ENCODE measurements around the gene OPRPN.

Gene OPRPN

GRCh38 chr4:70372760-70373159 is 25.0 kb upstream of the OPRPN start:
- no peak for ATAC-seq

GRCh38 chr4:70380578-70380977 is 17.2 kb upstream of the OPRPN start:
- no peak for ATAC-seq
- TF ChIP-seq SNAI2 (CRISPR knock-in tag; IDR thresholded peaks at IDR 0.05) (no peak), BACH2 (CRISPR knock-in tag; IDR thresholded peaks at IDR 0.05; ENCODE audit: borderline replicate concordance) (no peak), PATZ1 (CRISPR knock-in tag; IDR thresholded peaks at IDR 0.05; ENCODE audit: borderline replicate concordance) (no peak), RARB (CRISPR knock-in tag; IDR thresholded peaks at IDR 0.05) (no peak), CSDC2 (CRISPR knock-in tag; IDR thresholded peaks at IDR 0.05) (no peak), TOX (CRISPR knock-in tag; IDR thresholded peaks at IDR 0.05; ENCODE audit: borderline replicate concordance) (no peak)

More at GRCh38 chr4:70372760-70373159, 25.0 kb upstream of the OPRPN start:
- no peak for TF ChIP-seq SNAI2 (CRISPR knock-in tag; IDR thresholded peaks at IDR 0.05)
- TF ChIP-seq TCF4 (CRISPR knock-in tag; IDR thresholded peaks at IDR 0.05; ENCODE audit: borderline replicate concordance), result no peak
- TF ChIP-seq ZNF565 (CRISPR knock-in tag; conservative IDR thresholded peaks at IDR 0.05; ENCODE audit: low read depth), result no peak
- no peak for TF ChIP-seq ZNF70 (CRISPR knock-in tag; IDR thresholded peaks at IDR 0.05)
- no peak for TF ChIP-seq ZFP30 (CRISPR knock-in tag; IDR thresholded peaks at IDR 0.05)
- no peak for TF ChIP-seq PPARA (CRISPR knock-in tag; IDR thresholded peaks at IDR 0.05; ENCODE audit: borderline replicate concordance)
- no peak for TF ChIP-seq POU6F1 (CRISPR knock-in tag; IDR thresholded peaks at IDR 0.05; ENCODE audit: borderline replicate concordance, low read depth)
- no peak for TF ChIP-seq GLIS3 (CRISPR knock-in tag; IDR thresholded peaks at IDR 0.05)
- TF ChIP-seq CSRNP3 (CRISPR knock-in tag; IDR thresholded peaks at IDR 0.05), result no peak
- TF ChIP-seq ZFP3 (CRISPR knock-in tag; IDR thresholded peaks at IDR 0.05), result no peak
- no peak for TF ChIP-seq ARNTL (CRISPR knock-in tag; IDR thresholded peaks at IDR 0.05; ENCODE audit: borderline replicate concordance, low read depth)
- TF ChIP-seq ESRRG (CRISPR knock-in tag; IDR thresholded peaks at IDR 0.05), result no peak
- no peak for TF ChIP-seq ZNF8 (CRISPR knock-in tag; IDR thresholded peaks at IDR 0.05)
- TF ChIP-seq RARB (CRISPR knock-in tag; IDR thresholded peaks at IDR 0.05), result no peak
- TF ChIP-seq CSDC2 (CRISPR knock-in tag; IDR thresholded peaks at IDR 0.05), result no peak
- TF ChIP-seq TOX (CRISPR knock-in tag; IDR thresholded peaks at IDR 0.05; ENCODE audit: borderline replicate concordance), result no peak
- no peak for TF ChIP-seq ISL1 (CRISPR knock-in tag; IDR thresholded peaks at IDR 0.05)
- no peak for TF ChIP-seq TSHZ2 (CRISPR knock-in tag; IDR thresholded peaks at IDR 0.05)

- no peak for ATAC-seq
- no peak for TF ChIP-seq TOX (CRISPR knock-in tag; IDR thresholded peaks at IDR 0.05; ENCODE audit: borderline replicate concordance)
- TF ChIP-seq TSHZ2 (CRISPR knock-in tag; IDR thresholded peaks at IDR 0.05), result no peak
- no peak for TF ChIP-seq ZC3H10 (CRISPR knock-in tag; IDR thresholded peaks at IDR 0.05)
- no peak for TF ChIP-seq TCF4 (CRISPR knock-in tag; IDR thresholded peaks at IDR 0.05; ENCODE audit: borderline replicate concordance)
- TF ChIP-seq ARNTL (CRISPR knock-in tag; IDR thresholded peaks at IDR 0.05; ENCODE audit: borderline replicate concordance, low read depth), result no peak
- no peak for TF ChIP-seq ISL1 (CRISPR knock-in tag; IDR thresholded peaks at IDR 0.05)
- TF ChIP-seq SNAI2 (CRISPR knock-in tag; IDR thresholded peaks at IDR 0.05), result no peak
- no peak for TF ChIP-seq POU6F1 (CRISPR knock-in tag; IDR thresholded peaks at IDR 0.05; ENCODE audit: borderline replicate concordance, low read depth)
- no peak for TF ChIP-seq RARB (CRISPR knock-in tag; IDR thresholded peaks at IDR 0.05)
- no peak for TF ChIP-seq ZNF565 (CRISPR knock-in tag; conservative IDR thresholded peaks at IDR 0.05; ENCODE audit: low read depth)
- no peak for TF ChIP-seq GLIS3 (CRISPR knock-in tag; IDR thresholded peaks at IDR 0.05)
- TF ChIP-seq ZFP30 (CRISPR knock-in tag; IDR thresholded peaks at IDR 0.05), result no peak
Observed at GRCh38 chr4:70382691-70383181, 15.0 kb upstream of the OPRPN start, which contains the start of gene SMR3B. TSS of gene SMR3B (plus strand) at chr4:70383131. CDS start at chr4:70384511, 1,380 bp downstream.
